Ramos (cell line): ENCODE data around the gene POLD4.

Experiments
- in situ Hi-C: fragments of 300-500 bp; cut with MboI; formaldehyde crosslinking; loops from one replicate; pipeline ENCODE4 v1.14.3; 2022; ENCODE audit warnings: low sequenced_read_pairs; ENCODE audit not compliant: unreplicated experiment

Gene POLD4

DNA sequence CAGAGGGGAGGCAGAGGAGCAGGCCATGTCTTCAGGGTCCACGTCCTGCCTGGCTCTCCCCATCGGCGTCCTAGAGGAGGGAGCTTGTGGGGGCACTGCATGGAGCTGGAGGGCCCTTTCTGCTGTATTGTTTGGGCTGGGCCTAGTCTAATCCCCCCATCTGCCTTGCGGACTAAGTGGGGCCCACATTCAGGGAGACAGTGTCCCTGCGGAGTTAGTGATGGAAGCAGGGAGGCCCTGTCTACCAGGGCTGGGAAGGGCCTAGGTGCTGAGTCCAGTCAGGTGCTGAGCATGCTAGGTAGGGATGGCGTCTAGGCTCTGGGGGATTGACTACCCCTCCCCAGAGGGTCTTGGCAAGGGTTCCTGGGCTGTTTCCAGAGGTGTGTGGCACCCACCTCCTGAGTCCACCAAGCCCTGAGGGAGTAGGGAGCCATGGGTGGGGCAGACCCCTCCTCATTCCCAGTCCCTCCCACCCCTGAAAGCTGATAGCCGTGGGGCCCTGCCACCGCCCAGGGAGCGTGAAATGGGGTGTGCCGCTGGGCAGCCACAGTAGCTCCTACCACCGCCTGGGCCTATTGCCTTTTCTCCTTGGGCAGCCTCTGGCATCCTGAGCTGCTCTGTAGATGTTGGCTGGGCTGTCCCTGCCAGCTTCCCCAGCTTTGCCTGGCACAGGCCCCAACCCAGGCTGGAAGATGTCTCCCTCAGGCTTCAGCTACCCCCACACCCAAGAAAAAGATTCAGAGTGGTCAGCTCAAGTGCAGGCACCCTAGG, 1.9 kb upstream of the POLD4 start:
- in situ Hi-C loops: no loop called here

DNA sequence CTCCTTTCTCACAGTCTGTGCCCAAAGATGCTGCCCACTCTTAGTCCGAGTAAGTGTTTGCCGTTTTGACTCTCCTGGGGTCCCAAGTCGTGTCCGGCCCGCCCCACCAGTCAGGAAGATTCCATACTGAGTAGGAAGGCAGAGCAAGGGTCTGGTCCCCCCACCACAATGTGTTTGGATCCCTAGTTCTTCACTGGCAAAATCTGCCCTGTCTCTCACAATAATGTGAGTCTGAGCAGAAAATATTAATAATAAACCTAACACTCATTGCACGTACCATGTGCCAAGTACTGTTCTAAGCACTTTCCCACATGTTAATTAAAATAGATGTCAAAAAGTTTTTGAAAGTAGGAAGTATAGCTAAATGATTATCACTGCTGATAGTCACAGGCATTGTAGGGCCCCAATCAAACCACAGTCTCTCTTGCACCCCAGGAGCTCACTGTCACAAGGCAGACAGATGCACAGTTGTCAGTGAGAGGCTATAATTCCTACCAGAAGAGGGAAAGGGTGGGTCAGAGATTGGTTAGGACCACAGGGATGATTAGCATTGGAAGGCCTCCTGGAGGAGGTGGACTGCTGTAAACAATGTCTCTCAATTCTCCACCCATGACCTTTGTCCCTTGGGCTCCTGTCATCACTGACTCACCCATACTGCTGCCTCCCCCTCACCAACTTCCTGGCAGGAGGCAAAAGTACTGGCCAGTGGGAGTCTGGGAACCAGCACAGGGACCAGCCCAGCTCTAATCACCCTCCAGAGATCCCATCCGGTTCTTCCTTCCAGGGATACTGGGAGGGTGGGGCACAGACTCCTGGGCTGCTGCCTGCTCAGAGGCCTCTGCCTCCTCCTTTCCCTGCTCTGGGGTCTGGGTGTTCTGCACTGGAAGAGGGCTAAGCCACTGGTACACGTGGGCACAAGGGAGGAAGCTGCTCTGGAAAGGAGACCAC, 1.0 kb upstream of the POLD4 start:
- in situ Hi-C loops: no loop called here

DNA sequence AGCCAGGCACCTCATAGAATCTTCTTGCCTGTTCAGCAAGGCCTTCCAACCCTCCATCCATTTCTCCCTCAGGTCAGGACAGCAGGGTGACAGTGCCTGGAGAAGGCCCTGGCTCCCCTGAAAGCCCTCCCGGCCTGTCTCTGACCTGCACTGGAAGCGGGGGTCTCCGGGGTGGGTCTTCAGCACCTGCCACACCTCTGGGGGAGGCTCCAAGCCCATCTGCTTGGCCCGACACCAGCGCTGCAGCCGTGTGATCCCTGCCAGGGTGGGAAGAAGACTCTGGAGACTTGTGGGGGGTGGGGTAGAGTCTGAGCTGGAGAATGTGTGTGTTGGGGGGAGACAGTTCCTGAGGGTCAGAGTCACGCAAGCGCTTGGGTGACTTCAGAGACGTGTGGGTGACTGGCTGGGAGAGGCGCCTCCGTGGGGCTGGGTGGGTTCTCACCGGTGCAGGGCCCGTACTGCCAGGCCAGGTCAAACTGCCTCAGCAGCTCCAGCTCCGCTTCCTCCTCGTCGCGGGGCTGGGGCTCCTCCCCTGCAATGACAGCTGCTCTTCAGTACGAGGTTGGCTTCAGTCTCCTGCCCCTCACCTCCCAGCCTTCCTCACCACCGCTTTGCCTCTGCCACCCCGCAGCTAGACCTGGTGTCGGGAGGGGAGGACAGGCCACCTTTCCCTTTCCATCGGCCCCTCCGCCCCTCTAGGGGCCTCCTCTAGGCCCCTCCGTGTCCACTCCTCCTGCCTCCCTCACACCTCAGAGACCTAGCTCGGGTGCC, 615 bp downstream of the POLD4 start:
- in situ Hi-C loops: no loop called here

DNA sequence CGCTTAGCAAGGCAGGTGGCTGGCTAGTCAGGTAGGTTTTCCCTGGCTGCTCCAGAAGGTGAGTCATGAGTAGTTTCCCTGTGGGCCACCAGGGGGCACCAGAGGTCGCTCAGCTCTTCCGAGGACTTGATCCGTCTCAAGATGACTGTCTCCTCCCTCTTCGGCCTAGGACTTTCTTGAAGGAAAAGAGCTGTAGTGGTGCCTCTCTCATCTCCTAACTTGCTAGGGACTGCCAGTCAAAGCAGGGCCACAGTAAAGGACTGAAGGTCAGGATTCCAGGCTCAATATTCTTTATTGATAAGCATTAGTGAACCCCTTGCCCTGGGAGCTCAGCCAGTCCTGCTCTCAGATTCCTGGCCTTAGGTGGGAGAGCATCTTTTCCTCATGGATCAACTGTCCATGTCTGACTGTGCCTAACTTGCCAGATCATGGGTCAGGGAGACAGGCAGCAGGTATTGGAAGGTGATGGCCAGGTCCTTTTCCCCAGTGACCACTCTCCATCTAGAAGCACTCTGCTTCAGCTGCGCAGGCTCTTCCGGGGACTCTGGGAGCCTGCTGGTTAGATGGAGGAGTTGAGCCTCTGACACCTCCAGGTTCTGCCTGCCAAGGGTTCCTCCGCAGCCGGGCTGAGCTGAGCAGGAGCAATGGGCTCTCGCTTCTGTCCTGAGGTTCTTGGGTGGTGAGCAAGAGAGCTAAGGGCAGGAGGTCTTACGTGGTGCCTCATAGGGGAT, 1.9 kb downstream of the POLD4 start:
- in situ Hi-C loops: no loop called here

DNA sequence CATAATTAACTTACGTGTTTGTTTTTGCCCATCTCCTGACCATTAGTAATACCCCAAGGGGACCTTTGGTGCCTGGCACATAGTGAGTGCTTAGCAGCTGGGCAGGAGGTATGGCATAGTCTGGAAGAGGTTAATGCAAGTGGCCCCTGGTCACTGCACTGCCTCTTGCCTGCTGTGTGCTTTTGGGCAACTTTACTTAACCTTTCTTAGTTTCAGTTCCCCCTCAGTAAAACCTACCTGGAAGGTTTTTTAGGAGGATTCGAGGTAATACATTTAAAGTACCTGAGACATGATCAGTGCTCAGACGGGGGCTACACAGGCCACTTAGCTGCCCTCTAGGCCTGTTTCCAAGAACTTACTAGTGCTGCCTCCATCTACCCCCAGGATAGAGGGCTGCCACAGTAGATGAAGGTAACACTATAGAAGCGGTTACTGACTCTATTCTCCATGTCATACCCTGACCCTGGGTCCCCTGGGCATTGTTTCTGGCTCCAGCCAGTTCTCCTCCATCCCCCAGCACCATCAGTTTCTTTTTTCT, 3.3 kb downstream of the POLD4 start:
- in situ Hi-C loops: no loop called here

DNA sequence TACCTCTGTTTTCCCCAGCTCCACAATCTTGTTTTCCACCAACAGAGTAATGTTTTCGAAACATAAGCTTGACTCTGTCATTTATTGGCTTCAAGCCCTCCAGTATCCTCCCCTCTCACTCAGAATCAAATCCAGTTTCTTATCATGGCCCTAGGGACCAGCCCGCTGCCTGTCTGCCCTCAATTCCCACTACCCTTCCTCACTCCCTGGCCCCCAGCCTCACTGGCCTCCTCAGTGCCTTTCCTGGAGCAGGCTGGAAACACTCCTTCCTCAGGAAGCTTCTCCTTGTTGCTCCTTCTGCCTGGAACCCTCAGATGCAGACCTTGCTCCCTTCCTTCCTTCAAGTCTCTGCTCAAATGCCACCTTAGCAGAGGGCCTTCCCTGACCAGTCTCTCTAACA, 3.9 kb downstream of the POLD4 start:
- in situ Hi-C loops: no loop called here

DNA sequence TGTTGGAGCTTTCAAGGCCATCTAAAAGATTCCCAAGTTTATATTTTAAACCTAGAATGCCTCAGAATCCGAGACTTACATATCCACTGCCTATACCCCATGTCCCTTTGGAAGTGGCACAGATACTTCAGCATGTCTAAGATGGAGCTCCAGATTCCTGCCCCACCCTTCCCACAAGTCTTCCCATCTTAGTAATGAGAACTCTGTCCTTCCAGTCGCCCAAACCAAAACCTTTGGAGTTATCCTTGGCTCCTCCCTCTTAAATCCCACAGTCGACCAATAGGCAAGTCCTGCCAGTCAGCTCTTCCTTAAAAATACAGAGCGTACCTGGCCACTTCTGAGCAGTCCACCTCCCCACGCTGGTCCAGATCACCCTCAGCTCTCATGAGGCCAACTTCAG, 4.3 kb downstream of the POLD4 start:
- in situ Hi-C loops: no loop called here

DNA sequence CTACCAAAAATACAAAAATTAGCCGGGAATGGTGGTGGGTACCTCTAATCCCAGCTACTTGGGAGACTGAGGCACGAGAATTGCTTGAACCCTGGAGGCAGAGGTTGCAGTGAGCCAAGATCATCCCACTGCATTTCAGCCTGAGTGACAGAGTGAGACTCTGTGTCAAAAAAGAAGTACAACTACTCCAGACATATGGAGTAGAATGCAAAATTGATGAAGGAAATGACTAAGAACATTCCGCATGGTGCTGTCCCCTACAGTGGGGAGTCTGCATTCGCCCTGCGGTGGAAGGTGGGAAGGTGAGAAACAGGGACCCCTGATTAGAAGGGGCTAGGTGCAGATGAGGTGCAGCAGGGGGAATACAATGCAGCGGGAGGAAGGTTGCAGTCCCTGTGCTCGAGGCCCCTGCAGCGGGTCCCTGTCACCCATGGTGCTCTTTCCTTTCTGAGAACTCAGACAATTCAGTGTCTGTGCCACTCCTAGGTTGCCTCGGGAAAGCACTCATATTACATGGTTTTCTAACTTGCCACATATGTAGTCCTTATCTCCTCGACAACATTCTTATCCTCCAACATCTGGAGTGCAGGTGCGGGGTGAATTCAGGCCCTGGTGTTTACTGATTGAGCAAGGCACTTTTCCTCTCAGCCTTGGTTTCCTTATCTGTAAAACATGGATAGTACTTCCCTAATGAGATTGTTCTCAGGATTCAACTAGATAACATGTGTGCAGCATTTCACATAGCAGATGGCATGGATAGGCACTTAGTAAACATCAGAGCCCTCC, 5.2 kb downstream of the POLD4 start:
- in situ Hi-C loops: no loop called here

DNA sequence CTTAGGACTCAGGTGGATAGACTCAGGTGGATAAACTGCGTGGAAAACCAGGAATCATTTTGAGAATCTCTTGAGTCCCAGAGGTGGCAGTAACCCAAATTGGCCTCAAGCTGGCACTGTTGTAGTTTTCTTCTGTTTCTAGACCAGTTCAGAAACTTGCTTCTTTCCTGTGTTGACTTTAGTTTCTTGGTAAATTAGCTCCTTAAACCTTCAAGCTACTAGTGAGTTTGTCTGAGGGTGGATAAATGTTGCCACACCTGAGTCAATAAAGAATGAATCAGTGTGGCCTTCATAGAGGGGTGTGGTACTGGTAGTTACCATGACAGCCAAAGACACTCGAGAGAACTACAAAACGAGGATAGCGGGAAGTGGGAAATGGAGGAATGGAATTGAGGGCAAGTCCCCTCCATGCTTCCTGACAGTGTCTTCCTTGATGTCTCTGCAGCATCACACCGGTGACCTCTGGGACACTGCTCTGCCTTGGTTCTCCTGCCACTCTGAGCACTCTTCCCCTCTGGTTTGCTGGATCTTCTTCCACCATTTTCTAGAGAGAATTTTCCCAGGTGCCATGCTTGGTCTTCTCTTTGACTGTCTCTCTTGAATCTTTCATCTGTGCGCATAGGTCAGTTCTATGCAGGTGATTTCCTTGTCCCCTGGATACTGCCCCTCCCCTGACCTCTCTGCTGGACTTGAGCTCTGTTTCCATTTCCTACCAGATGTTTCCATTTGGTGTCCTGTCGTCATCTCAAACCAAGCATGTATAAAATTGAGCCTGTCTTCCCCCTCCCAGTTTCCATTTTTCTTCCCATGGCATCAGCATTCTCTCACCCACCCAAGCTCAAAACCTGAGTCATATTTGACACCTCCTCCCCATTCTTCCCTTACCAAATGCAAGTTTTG, 7.2 kb downstream of the POLD4 start:
- in situ Hi-C loops: no loop called here

DNA sequence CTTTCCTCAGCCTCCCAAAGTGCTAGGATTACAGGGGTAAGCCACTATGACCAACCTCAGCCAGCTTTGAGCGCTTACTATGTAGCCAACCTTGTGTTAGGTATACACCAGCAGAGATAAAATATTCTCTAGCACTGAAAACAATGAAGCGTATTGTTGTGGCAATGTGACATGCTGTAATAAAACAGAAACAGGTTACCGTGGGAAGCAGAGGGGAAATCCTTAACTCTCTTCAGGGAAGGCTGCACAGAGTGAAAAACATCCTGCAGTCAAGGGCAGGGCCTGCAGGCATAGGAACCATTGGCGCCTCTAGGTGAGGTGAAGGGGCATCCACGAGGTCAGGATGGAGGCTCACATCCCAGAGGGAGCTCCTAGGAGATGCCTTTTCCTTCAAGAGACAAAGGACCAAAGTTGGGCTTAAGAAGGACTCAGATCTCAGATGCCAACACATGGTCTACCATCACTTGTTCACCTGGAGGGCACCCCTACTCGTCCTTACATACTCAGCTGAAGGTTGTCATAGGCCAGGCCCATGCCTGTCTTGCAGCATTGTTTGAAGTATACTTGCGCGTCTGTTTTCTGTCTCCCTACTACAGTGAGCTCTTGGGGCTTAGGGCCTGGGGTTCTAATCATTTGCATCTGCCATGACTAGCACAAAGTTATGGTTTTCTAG, 8.0 kb downstream of the POLD4 start:
- in situ Hi-C loops: no loop called here

DNA sequence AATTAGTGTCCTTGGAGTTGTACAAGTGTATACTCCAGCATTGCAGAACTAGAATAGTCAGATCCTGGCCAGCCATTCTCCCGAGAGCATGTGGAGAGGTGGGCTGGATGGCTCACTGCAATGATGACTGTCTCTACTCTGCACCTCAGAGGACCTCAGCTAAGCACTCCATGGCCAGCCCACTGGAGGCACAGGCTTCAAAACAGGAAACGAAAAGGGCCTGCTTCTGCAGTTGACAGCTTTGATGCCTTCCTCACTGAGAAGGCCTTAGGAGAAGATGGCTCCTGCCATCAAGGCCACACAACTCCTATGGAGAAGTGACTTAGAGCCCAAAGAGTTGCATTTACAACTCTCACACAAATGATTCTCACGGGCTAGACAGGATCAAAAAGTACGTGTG, 9.1 kb downstream of the POLD4 start:
- in situ Hi-C loops: no loop called here

DNA sequence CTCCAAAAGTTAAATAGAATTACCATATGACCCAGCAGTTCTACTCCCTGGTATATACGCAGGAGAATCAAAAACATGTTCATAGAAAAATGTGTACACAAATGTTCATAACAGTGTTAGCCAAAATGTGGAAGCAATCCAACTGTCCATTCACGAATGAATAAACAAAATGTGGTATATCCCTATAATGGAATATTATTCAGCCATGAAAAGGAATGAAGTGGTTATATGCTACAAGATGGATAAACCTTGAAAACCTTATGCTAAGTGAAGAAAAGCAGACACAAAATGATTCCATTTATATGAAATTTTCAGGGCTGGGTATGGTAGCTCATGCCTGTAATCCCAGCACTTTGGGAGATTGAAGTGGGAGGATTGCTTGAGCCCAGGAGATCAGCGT, 16.1 kb downstream of the POLD4 start:
- in situ Hi-C loops: no loop called here

DNA sequence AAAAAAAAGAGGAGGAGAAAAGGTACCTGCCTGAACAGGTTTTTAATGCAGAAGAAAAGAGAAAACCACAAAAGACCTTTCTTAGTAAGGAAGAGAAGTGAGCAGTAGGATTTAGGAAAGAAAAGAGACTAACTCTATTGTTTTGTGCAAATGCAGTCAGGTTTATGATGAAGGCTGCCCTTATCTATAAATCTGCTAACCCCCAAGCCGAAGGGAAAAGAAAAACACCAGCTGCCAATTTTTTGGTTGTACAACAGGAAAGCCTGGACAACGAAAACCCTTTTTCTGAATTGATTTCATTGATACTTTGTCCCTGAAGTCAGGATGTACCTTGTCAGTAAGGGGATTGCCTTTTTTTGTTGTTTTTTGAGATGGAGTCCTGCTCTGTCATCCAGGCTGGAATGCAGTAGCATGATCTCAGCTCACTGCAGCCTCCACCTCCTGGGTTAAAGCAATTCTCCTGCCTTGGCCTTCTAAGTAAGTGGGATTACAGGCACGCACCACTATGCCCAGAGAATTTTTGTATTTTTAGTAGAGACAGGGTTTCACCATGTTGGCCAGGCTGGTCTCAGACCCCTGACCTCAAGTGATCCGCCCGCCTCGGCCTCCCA, 21.2 kb downstream of the POLD4 start:
- in situ Hi-C loops: no loop called here

DNA sequence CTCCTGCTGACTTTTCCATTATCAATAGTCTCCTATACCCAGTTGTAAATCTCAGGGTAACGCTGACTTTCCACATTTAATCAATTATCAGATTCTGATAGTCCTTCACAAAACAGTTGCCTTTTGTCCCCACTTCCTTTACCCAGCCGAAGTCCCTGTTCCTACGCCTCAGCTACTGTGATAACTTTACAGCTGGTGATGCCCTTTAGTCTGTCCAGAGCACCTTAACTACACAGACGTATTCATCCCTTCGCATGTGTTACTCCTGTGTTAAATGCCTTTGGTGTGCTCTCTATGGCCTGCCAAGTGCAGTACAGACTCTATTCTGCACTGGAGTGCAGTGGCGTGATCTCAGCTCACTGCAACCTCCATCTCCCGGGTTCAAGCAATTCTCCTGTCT, 29.8 kb downstream of the POLD4 start:
- in situ Hi-C loops: no loop called here

DNA sequence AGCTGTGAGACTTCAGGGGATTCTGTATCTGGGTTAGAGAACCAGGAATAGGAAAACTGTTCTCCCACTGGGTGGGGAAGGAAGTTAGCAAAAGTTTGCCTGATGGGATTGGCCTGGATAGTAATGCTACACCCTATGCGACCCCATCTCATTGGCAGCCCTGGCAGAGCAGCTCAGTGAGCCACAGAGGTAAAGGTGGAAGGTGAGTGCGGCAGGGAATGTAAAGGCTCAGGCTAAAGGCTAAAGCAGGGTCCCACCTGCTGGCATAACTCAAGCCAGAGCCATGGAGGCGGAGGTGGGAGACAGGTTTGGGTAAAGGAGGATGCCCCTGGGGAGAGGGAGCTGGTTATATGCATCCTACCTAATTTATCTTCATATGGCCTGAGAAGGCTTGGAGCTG, 31.3 kb downstream of the POLD4 start:
- in situ Hi-C loops: no loop called here

DNA sequence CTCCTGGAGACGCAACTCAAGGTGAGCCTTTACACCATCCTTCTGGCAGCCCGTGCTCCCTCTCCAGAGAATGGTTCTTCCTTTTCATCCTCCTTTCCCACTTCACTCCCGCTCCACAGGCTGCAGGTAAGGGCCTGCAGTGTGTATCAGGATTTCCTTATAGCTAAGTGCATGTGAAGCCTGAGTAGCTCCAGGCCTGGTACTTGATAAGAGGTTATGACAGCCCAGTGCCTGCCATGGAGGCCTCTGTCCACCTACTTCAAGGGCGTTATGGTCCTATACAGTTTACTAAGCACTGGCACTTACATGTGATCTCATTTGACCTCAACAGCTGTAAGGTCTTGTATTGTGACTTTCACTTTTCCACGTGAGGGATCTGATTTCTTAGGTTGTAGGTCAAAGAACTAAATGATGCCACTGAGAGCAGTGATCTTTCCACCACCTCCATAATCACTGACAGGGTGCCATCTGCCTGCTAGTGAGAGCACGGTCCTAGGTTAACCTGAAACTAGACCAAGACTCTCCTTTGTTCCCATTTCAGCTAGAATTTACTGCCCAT, 32.0 kb downstream of the POLD4 start:
- in situ Hi-C loops: no loop called here

DNA sequence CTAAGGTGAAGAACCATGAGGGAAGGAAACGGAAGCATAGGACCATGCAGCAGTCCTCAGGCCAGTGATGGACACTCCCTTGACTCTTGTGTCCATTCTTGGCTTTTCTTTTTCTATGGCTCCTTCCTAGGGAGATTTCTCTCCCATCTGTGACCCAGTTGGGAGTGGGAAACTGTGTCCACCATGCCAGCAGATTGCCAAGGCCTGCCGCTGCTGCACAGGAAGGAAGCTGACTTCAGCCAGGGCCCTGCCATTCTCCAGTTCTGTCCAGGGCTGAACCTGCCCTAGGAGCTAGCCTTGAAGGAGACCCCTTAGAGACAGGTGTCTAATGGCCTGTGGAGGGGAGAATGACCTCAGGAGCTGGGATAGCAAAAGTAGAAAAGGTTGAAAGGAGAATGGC, 32.7 kb downstream of the POLD4 start:
- in situ Hi-C loops: no loop called here
